DND-41 (cell line): Measurements from ENCODE around the gene BCL11B.

Experiments used
- ATAC-seq: fragments of 200-7000 bp; cut with Tn5 transposase; 3 replicates; pipeline ENCODE4 v1.9.1; 2021; ENCODE audit warnings: low read depth; ENCODE audit not compliant: insufficient read depth
- DNase-seq: peaks from one replicate; pipeline ENCODE4 v3.0.0-alpha.2; 2020
- H2AFZ ChIP-seq: 2 replicates; pipeline ENCODE4 v1.6.0; 2012; ENCODE audit warnings: low read depth, low read length
- H3K27ac ChIP-seq: 2 replicates; pipeline ENCODE4 v1.5.1; 2012; ENCODE audit warnings: low read length, inconsistent platforms
- H3K27me3 ChIP-seq: fragments of 200-600 bp; sonication (generic); 2 replicates; pipeline ENCODE4 v1.6.0; 2012; ENCODE audit warnings: low read length, mild to moderate bottlenecking, inconsistent platforms; ENCODE audit not compliant: insufficient read depth, poor library complexity
- H3K36me3 ChIP-seq: 2 replicates; pipeline ENCODE4 v1.5.1; 2012; ENCODE audit warnings: low read length, inconsistent platforms; ENCODE audit not compliant: insufficient read depth
- H3K4me1 ChIP-seq: 2 replicates; pipeline ENCODE4 v1.5.1; 2012; ENCODE audit warnings: mild to moderate bottlenecking, low read length; ENCODE audit not compliant: insufficient read depth
- H3K4me2 ChIP-seq: 2 replicates; pipeline ENCODE4 v1.6.0; 2012; ENCODE audit warnings: mild to moderate bottlenecking, moderate library complexity, low read length, inconsistent platforms; ENCODE audit not compliant: insufficient read depth
- H3K4me3 ChIP-seq, 2 experiments: fragments of 200-600 bp in 1 of 2; shearing (Covaris generic) in 1 of 2; 2 replicates each; pipeline ENCODE4 v1.5.1; 2012 to 2016; ENCODE audit warnings: inconsistent platforms in 2 of 2, low read length in 2 of 2, mild to moderate bottlenecking in 2 of 2, low read depth in 1 of 2, moderate library complexity in 1 of 2
- H3K79me2 ChIP-seq: 2 replicates; pipeline ENCODE4 v1.6.0; 2012; ENCODE audit warnings: low read length, inconsistent platforms; ENCODE audit not compliant: insufficient read depth
- H3K9ac ChIP-seq: 2 replicates; pipeline ENCODE4 v1.6.0; 2012; ENCODE audit warnings: low read depth, mild to moderate bottlenecking, inconsistent platforms, low read length, moderate library complexity
- H3K9me3 ChIP-seq: 2 replicates; pipeline ENCODE4 v1.5.1; 2012; ENCODE audit warnings: low read length, moderate library complexity, mild to moderate bottlenecking, inconsistent platforms; ENCODE audit not compliant: insufficient read depth, severe bottlenecking
- H4K20me1 ChIP-seq: 2 replicates; pipeline ENCODE4 v1.6.0; 2012; ENCODE audit warnings: low read length; ENCODE audit not compliant: insufficient read depth
- CTCF ChIP-seq: IDR thresholded peaks from 2 replicates; pipeline ENCODE4 v1.5.1; 2012; ENCODE audit warnings: borderline replicate concordance, low read length, moderate library complexity, mild to moderate bottlenecking; ENCODE audit not compliant: poor library complexity, severe bottlenecking; ENCODE audit errors: extremely low read depth
- EZH2 ChIP-seq: IDR thresholded peaks from 3 replicates; pipeline ENCODE4 v1.6.1; 2012; ENCODE audit warnings: borderline replicate concordance, low read depth, mild to moderate bottlenecking, moderate library complexity, low read length, inconsistent platforms; ENCODE audit not compliant: severe bottlenecking

BCL11B gene

GRCh38 chr14:99183716-99184115 is 88.3 kb downstream of the BCL11B start:
- Histone ChIP-seq H3K36me3 (peaks cover 75% of the 10 kb centered on the region), H4K20me1 (peaks cover 88% of the 10 kb centered on the region), H3K4me3 (no peak overlapping the region), H3K27ac (no peak overlapping the region), H3K9me3 (no peaks in the 10 kb centered on the region), H3K4me2 (no peak overlapping the region), H3K27me3 (no peaks in the 10 kb centered on the region), H3K4me1 (no peaks in the 10 kb centered on the region), H3K79me2 (peaks cover 97% of the 10 kb centered on the region), H3K9ac (no peak overlapping the region), H2AFZ (no peak overlapping the region)
- DNase-seq (no peak), ATAC-seq (no peak)
- TF ChIP-seq CTCF (no peak), EZH2 (no peak)

GRCh38 chr14:99183311-99183710 is 88.7 kb downstream of the BCL11B start:
- no peaks in the 10 kb centered on the region for H3K27me3 ChIP-seq
- peaks cover 97% of the 10 kb centered on the region for H3K79me2 ChIP-seq
- no peak for ATAC-seq

DNA sequence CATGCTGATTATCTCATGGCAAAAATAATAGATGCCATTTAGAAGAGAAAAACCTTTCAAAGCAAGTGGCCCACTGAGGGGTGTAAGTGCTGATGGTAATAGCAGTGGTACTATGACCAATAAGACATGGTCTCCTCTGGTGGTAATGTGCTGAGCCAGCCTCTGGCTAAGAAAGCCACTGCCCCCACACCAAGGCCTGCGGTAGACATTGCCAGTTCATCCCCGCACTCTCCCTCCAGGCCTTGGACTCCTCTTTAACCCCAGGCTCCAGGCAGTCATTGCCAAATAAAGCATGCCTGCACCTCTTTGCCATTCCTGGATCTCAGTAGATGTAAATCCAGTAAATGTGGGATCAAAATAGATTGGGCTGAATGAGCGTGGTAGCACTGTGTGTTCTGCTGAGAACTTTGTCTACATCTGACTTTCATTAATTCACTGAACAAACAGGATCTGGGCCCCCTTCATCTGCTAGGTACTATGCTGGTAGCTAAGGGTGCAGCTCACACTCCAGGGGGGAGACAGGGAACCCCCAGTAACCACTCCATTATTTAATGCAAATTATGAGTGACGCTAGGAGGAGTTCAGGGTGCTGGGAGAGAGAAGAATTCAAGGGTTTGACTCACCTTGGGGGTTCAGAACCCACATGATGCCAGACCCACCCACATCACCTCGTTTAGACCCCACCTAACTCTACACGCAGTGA is 89.3 kb downstream of the BCL11B start:
- Histone ChIP-seq H3K27ac (no peak overlapping the region), H4K20me1 (peaks cover 94% of the 10 kb centered on the region), H3K4me3 (no peak overlapping the region), H3K27me3 (no peaks in the 10 kb centered on the region), H3K4me1 (no peaks in the 10 kb centered on the region), H3K9ac (no peak overlapping the region), H3K36me3 (peaks cover 83% of the 10 kb centered on the region), H3K4me2 (no peak overlapping the region), H3K9me3 (no peaks in the 10 kb centered on the region), H2AFZ (no peak overlapping the region), H3K79me2 (peaks cover 97% of the 10 kb centered on the region)
- DNase-seq = no peak
- TF ChIP-seq CTCF (no peak), EZH2 (no peak)
- no peak for ATAC-seq

More at GRCh38 chr14:99183311-99183710, 88.7 kb downstream of the BCL11B start:
- H3K9ac ChIP-seq = no peak overlapping the region
- no peak overlapping the region for H2AFZ ChIP-seq
- H3K9me3 ChIP-seq = no peaks in the 10 kb centered on the region
- H3K4me2 ChIP-seq = no peak overlapping the region
- TF ChIP-seq EZH2 (no peak), CTCF (no peak)
- no peaks in the 10 kb centered on the region for H3K4me1 ChIP-seq
- H4K20me1 ChIP-seq = peaks cover 90% of the 10 kb centered on the region
- no peak overlapping the region for H3K27ac ChIP-seq
- H3K36me3 ChIP-seq = peaks cover 79% of the 10 kb centered on the region
- H3K4me3 ChIP-seq = no peak overlapping the region
- no peak for DNase-seq
